ENCODE measurements around the gene SPINT1.

- no peak for TF ChIP-seq CTCF (IDR thresholded peaks at IDR 0.05; ENCODE audit: low read depth, low read length)
- TF ChIP-seq EZH2phosphoT487 (IDR thresholded peaks at IDR 0.05; ENCODE audit: low read depth) = no peak
Observed at GRCh38 chr15:40828447-40829036, 15.3 kb upstream of the SPINT1 start, which contains the start of gene PPP1R14D.
